Thyroid gland (tissue), 4 donors: Measurements from ENCODE around the gene CD40. TPM values are rescaled to one million over a fixed set of nuclear protein-coding genes. Genes with fewer than 3 reads are reported as not detected.

Experiments
- DNase-seq, 2 donors: peaks; one replicate each; pipeline ENCODE4 v3.0.0-alpha.2; 2019
- H3K27ac ChIP-seq, 3 donors: fragments of 200-600 bp; sonication (generic); 1 replicate in 2 of 3; 2 replicates in 1 of 3; pipeline ENCODE4 v1.5.1; 2016 to 2019; ENCODE audit warnings: mild to moderate bottlenecking in 1 of 3, moderate library complexity in 1 of 3
- H3K27me3 ChIP-seq: fragments of 200-600 bp; sonication (generic); one replicate; pipeline ENCODE4 v1.5.1; 2019
- H3K36me3 ChIP-seq, 2 donors: fragments of 200-600 bp; sonication (generic); one replicate each; pipeline ENCODE4 v1.5.1; 2016 to 2019
- H3K4me1 ChIP-seq, 2 donors: fragments of 200-600 bp; sonication (generic); one replicate each; pipeline ENCODE4 v1.5.1; 2017 to 2019
- H3K4me3 ChIP-seq, 3 donors: fragments of 200-600 bp; sonication (generic); replicated peaks in 1 of 3; 1 replicate in 2 of 3; 2 replicates in 1 of 3; pipeline ENCODE4 v1.5.1; 2016; ENCODE audit warnings: mild to moderate bottlenecking in 1 of 3
- H3K9me3 ChIP-seq: fragments of 200-600 bp; sonication (generic); one replicate; pipeline ENCODE4 v1.5.1; 2017
- POLR2A ChIP-seq, 2 donors: fragments of 450-650 bp; IDR thresholded peaks; one replicate each; pipeline ENCODE4 v1.6.1; 2017; ENCODE audit warnings: antibody characterized with exemption in 2 of 2, mild to moderate bottlenecking in 2 of 2, moderate library complexity in 1 of 2
- WGBS, 2 donors: methylation state at CpG; one replicate each; pipeline ENCODE4 v1.1.5; 2017; 5-methylcytosine and 5-hydroxymethylcytosine counted together
- intact Hi-C: fragments of 100-400 bp; cut with DNase I; formaldehyde crosslinking; loops from one replicate; pipeline ENCODE4 v1.15.1; 2023
- total RNA-seq, 4 donors: library from RNA; depleted of rRNA; stranded (reverse); fragments of >200 nt; gene quantifications; one replicate each; pipeline ENCODE4 v1.2.3, GENCODE V29; 2016
- TF ChIP-seq, protein P1 (sequence below), 6 experiments: fragments of 200-600 bp in 3 of 6; fragments of 450-650 bp in 3 of 6; sonication (generic) in 3 of 6; IDR thresholded peaks; one replicate each; pipeline ENCODE4 v1.5.1; 2016 to 2019; ENCODE audit warnings: antibody characterized with exemption in 6 of 6, mild to moderate bottlenecking in 2 of 6, inconsistent platforms in 1 of 6, moderate library complexity in 1 of 6

Gene CD40
- total RNA-seq, 4 donors from 2014 or later = 13.0 to 15.9 (median 15.0) TPM

DNA sequence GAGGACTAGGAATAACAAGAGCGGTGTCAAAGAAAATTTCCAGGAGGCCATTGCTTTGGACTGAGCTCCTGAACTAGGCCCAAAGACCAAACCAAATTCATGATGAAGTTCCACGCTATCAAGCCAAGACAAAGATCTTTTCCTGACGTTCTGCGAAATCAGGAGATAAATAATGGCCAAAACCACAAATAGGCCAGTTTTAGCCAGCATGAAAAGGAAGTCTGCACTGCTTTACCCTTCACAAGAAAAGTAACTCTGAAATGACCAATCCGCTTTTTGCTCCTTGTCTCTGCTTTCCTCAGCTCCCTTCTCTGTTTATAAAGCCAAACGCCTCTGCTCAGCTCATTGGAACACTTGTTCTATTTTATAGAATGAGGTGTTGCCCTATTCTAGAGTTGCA lies 35.0 kb upstream of the CD40 start:
- intact Hi-C loops = no loop called here
- 66 to 74% methylated on average over 6 of the region's 6 CpGs for WGBS, 2 donors
- peaks cover 45 to 56% of the 10 kb centered on the region in 2 donors for H3K4me1 ChIP-seq

DNA sequence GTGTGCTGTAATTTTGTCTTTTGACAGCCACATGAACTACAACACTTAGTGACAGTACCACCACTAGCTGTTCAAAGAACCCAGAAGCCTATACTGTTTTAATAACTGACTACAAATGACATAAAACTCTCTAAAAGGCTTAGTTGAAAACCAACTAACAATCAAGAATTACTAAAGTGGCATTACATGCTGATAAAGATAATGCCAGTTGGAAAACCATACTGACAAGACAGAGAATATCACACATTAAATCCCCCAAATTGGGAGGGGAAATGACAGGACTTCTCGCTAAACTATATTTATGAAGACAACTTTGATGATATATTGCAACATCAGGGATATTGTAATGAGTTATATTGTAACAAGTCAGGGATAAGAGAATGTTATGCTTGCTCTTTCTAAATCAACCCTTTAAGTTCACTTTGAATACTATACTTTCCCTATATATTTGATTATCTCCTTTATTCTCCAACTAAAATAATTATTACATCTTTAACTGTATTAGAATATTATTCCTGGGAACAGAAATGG lies 34.5 kb upstream of the CD40 start:
- H3K4me1 ChIP-seq = peaks cover 50 to 61% of the 10 kb centered on the region in 2 donors
- H3K27me3 ChIP-seq = no peaks in the 10 kb centered on the region
- DNase-seq = no peak
- 93 to 96% methylated on average over 1 of the region's 1 CpG for WGBS, 2 donors
- no peak overlapping the region for H3K4me3 ChIP-seq
- TF ChIP-seq, protein P1, sequence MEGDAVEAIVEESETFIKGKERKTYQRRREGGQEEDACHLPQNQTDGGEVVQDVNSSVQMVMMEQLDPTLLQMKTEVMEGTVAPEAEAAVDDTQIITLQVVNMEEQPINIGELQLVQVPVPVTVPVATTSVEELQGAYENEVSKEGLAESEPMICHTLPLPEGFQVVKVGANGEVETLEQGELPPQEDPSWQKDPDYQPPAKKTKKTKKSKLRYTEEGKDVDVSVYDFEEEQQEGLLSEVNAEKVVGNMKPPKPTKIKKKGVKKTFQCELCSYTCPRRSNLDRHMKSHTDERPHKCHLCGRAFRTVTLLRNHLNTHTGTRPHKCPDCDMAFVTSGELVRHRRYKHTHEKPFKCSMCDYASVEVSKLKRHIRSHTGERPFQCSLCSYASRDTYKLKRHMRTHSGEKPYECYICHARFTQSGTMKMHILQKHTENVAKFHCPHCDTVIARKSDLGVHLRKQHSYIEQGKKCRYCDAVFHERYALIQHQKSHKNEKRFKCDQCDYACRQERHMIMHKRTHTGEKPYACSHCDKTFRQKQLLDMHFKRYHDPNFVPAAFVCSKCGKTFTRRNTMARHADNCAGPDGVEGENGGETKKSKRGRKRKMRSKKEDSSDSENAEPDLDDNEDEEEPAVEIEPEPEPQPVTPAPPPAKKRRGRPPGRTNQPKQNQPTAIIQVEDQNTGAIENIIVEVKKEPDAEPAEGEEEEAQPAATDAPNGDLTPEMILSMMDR (IDR thresholded peaks at IDR 0.05) = no peak
- no peak for TF ChIP-seq POLR2A (IDR thresholded peaks at IDR 0.05)
- no peaks in the 10 kb centered on the region for H3K9me3 ChIP-seq
- peaks cover 7 to 8% of the 10 kb centered on the region in 2 donors for H3K36me3 ChIP-seq
- intact Hi-C loops = no loop called here
- no peak overlapping the region for H3K27ac ChIP-seq

More for the DNA sequence above, 35.0 kb upstream of the CD40 start:
- Histone ChIP-seq H3K27me3 (no peaks in the 10 kb centered on the region), H3K27ac (no peak overlapping the region), H3K9me3 (no peaks in the 10 kb centered on the region), H3K36me3 (peaks cover 10 to 13% of the 10 kb centered on the region in 2 donors), H3K4me3 (no peak overlapping the region)
- no peak for TF ChIP-seq POLR2A (IDR thresholded peaks at IDR 0.05)
- TF ChIP-seq, protein P1 (IDR thresholded peaks at IDR 0.05) = no peak
- no peak for DNase-seq

- no peaks in the 10 kb centered on the region for H3K27me3 ChIP-seq
- DNase-seq = no peak
- no peak overlapping the region for H3K4me3 ChIP-seq
- intact Hi-C loops = no loop called here
- H3K36me3 ChIP-seq = peaks cover 0 to 2% of the 10 kb centered on the region in 2 donors
- WGBS, 2 donors = 84 to 87% methylated on average over 3 of the region's 3 CpGs
- no peak for TF ChIP-seq POLR2A (IDR thresholded peaks at IDR 0.05)
- TF ChIP-seq, protein P1 (IDR thresholded peaks at IDR 0.05) = no peak
- no peak overlapping the region for H3K27ac ChIP-seq
- no peaks in the 10 kb centered on the region for H3K9me3 ChIP-seq
- H3K4me1 ChIP-seq = peaks cover 54 to 63% of the 10 kb centered on the region in 2 donors
Observed at GRCh38 chr20:46084805-46085178, 33.3 kb upstream of the CD40 start.

DNA sequence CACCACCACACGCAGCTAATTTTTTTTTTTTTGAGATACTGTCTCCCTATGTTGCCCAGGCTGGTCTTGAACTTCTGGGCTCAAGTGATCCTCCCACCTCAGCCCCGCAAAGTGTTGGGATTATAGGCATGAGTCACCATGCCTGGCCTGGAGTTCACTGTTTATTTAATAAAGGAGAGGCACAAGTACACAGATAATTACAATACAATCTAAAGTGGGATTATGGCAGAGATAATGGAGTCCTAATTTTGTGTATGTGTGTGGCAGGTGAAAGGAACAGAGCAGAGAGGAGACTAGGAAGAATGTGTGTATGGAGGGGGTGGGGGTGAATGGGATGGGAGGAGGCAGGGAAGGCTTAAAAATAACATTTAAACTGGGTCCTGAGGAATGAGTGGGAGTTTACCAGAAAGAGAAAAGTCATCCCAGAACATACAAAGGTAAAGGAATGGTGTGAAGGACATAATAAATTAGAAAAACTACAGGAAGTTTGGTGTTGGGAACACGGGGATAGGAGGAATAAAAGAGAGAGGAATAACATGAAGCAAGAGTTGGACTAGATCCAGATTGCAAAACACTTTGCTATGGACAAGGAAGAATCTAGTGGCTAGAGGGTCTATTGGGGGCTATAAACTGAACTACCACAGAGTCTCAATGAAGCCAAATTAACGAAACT lies 32.8 kb upstream of the CD40 start:
- Histone ChIP-seq H3K27ac (no peak overlapping the region), H3K4me1 (peaks cover 54 to 65% of the 10 kb centered on the region in 2 donors), H3K27me3 (no peaks in the 10 kb centered on the region), H3K9me3 (no peaks in the 10 kb centered on the region), H3K4me3 (no peak overlapping the region), H3K36me3 (no peaks in the 10 kb centered on the region)
- peak in 1 of 2 donors; percentile 18 for DNase-seq
- TF ChIP-seq, protein P1 (IDR thresholded peaks at IDR 0.05) = no peak
- TF ChIP-seq POLR2A (IDR thresholded peaks at IDR 0.05) = no peak
- intact Hi-C loops = no loop called here
- 42 to 45% methylated on average over 4 of the region's 4 CpGs for WGBS, 2 donors

GRCh38 chr20:46087161-46087560 lies 31.0 kb upstream of the CD40 start:
- Histone ChIP-seq H3K27ac (no peak overlapping the region), H3K36me3 (no peaks in the 10 kb centered on the region), H3K27me3 (no peaks in the 10 kb centered on the region), H3K9me3 (no peaks in the 10 kb centered on the region), H3K4me1 (peaks cover 54 to 64% of the 10 kb centered on the region in 2 donors), H3K4me3 (no peak overlapping the region)
- no peak for DNase-seq
- TF ChIP-seq POLR2A (IDR thresholded peaks at IDR 0.05) = no peak
- TF ChIP-seq, protein P1 (IDR thresholded peaks at IDR 0.05) = peak in 2 of 6 experiments; percentile 5 to 41
- 72 to 76% methylated on average over 8 of the region's 8 CpGs for whole genome bisulfite sequencing, 2 donors
- intact Hi-C loops = no loop called here
